HCT116 (cell line): Measurements from ENCODE around the gene PLA2G2F. TPM values are rescaled to one million over a fixed set of nuclear protein-coding genes. Genes with fewer than 3 reads are reported as not detected.

ENCODE experiments used
- ATAC-seq: fragments of 200-7000 bp; cut with Tn5 transposase; 2 replicates; pipeline ENCODE4 v1.9.1; 2020; ENCODE audit warnings: mild to moderate bottlenecking, moderate library complexity
- BruUV-seq: library from RNA; stranded (reverse); fragments of 400-500 nt; replicated peaks from 2 replicates; lab custom pipeline; 2021; lab: Mats Ljungman, UMichigan
- CTCF ChIA-PET: fragments of 300-600 bp; sonication (Branson Sonifier 250); formaldehyde crosslinking; loops from one replicate; lab custom pipeline; 2021; ENCODE audit warnings: antibody characterized with exemption; lab: Charles Lee
- POLR2A ChIA-PET: fragments of 300-600, 350-600 bp; sonication (Branson Sonifier 250); formaldehyde crosslinking; loops from one replicate; lab custom pipeline; 2021; ENCODE audit warnings: antibody characterized with exemption; lab: Charles Lee
- RAD21 ChIA-PET, 2 experiments: fragments of 300-600 bp; sonication (Branson Sonifier 250); formaldehyde crosslinking; loops; one replicate each; lab custom pipeline; 2023; ENCODE audit warnings: low total read pairs in 2 of 2; ENCODE audit not compliant: uncharacterized antibody in 2 of 2, unreplicated experiment in 2 of 2, low non-redundant PET in 1 of 2; lab: Charles Lee
- DNase-seq: peaks from one replicate; pipeline ENCODE4 v3.0.0-alpha.2; 2010; ENCODE audit warnings: low read depth, low spot score
- H2AFZ ChIP-seq: fragments of 200-600 bp; shearing (Covaris generic), sonication (generic); 2 replicates; pipeline ENCODE4 v1.6.1; 2017; ENCODE audit warnings: low read depth, mixed run types, mixed read lengths, antibody characterized with exemption, low read length; ENCODE audit not compliant: poor library complexity, severe bottlenecking
- H3K27ac ChIP-seq: 2 replicates; pipeline ENCODE4 v1.5.1; 2012; ENCODE audit warnings: low read depth, low read length
- H3K27me3 ChIP-seq: fragments of 200-600 bp; sonication (generic); 2 replicates; pipeline ENCODE4 v1.6.1; 2016; ENCODE audit warnings: mixed run types, low read length, mixed read lengths; ENCODE audit not compliant: insufficient read depth
- H3K36me3 ChIP-seq, 2 experiments: fragments of 200-500 bp in 1 of 2; fragments of 200-600 bp in 1 of 2; sonication (Bioruptor generic) in 1 of 2; sonication (generic) in 1 of 2; 2 replicates each; pipeline versions ENCODE4 v1.5.1 to v1.6.1; 2014 to 2016; ENCODE audit warnings: low read length in 2 of 2, inconsistent platforms in 1 of 2, mixed read lengths in 1 of 2, mixed run types in 1 of 2; ENCODE audit not compliant: insufficient read depth in 2 of 2, control insufficient read depth in 1 of 2
- H3K4me1 ChIP-seq, 2 experiments: fragments of 200-600 bp in 1 of 2; sonication (generic) in 1 of 2; 2 replicates each; pipeline versions ENCODE4 v1.5.1 to v1.6.1; 2012 to 2017; ENCODE audit warnings: low read length in 2 of 2, inconsistent platforms in 1 of 2, mild to moderate bottlenecking in 1 of 2, mixed read lengths in 1 of 2, mixed run types in 1 of 2, moderate library complexity in 1 of 2; ENCODE audit not compliant: insufficient read depth in 2 of 2, control insufficient read depth in 1 of 2
- H3K4me2 ChIP-seq: fragments of 200-600 bp; sonication (generic); 2 replicates; pipeline ENCODE4 v1.6.1; 2017; ENCODE audit warnings: mixed run types, low read length, mixed read lengths
- H3K4me3 ChIP-seq, 2 experiments: fragments of 200-600 bp in 1 of 2; sonication (generic) in 1 of 2; replicated peaks in 1 of 2; 2 replicates each; pipeline ENCODE4 v1.5.1; 2011 to 2016; ENCODE audit warnings: low read length in 2 of 2, control low read depth in 1 of 2, low read depth in 1 of 2, mild to moderate bottlenecking in 1 of 2, mixed read lengths in 1 of 2, mixed run types in 1 of 2
- H3K79me2 ChIP-seq: fragments of 200-600 bp; sonication (generic); 2 replicates; pipeline ENCODE4 v1.6.1; 2017; ENCODE audit warnings: mild to moderate bottlenecking, mixed run types, low read length, moderate library complexity, mixed read lengths; ENCODE audit not compliant: insufficient read depth
- H3K9ac ChIP-seq: fragments of 200-600 bp; sonication (generic); 2 replicates; pipeline ENCODE4 v1.6.1; 2016; ENCODE audit warnings: low read length, mixed read lengths
- H3K9me2 ChIP-seq: fragments of 200-600 bp; sonication (generic), shearing (Covaris generic); 2 replicates; pipeline ENCODE4 v1.6.1; 2017; ENCODE audit warnings: mixed run types, mild to moderate bottlenecking, moderate library complexity; ENCODE audit not compliant: insufficient read depth
- H3K9me3 ChIP-seq, 2 experiments: fragments of 200-500 bp in 1 of 2; fragments of 200-600 bp in 1 of 2; sonication (Bioruptor generic) in 1 of 2; sonication (generic) in 1 of 2; 2 replicates each; pipeline ENCODE4 v1.6.1; 2014 to 2017; ENCODE audit warnings: low read length in 2 of 2, mixed read lengths in 2 of 2, inconsistent platforms in 1 of 2, low read depth in 1 of 2, mild to moderate bottlenecking in 1 of 2, mixed run types in 1 of 2, moderate library complexity in 1 of 2; ENCODE audit not compliant: control insufficient read depth in 1 of 2, insufficient read depth in 1 of 2
- H4K20me1 ChIP-seq: fragments of 200-600 bp; sonication (generic), shearing (Covaris generic); 2 replicates; pipeline ENCODE4 v1.6.1; 2017; ENCODE audit warnings: mixed run types, mild to moderate bottlenecking, moderate library complexity; ENCODE audit not compliant: insufficient read depth
- EGR1 ChIP-seq: IDR thresholded peaks from 2 replicates; pipeline ENCODE4 v1.6.1; 2012; ENCODE audit warnings: low read depth
- EZH2 ChIP-seq: fragments of 200-600 bp; sonication (generic); IDR thresholded peaks from 2 replicates; pipeline ENCODE4 v1.6.1; 2017; ENCODE audit warnings: antibody characterized with exemption, mixed run types
- JUND ChIP-seq: IDR thresholded peaks from 2 replicates; pipeline ENCODE4 v1.6.1; 2012
- POLR2AphosphoS5 ChIP-seq: IDR thresholded peaks from 2 replicates; pipeline ENCODE4 v1.6.1; 2011; ENCODE audit warnings: mild to moderate bottlenecking, low read depth, low read length, moderate library complexity
- ZFX ChIP-seq: fragments of 450-650 bp; IDR thresholded peaks from 2 replicates; pipeline ENCODE4 v1.6.1; 2017
- ZNF274 ChIP-seq: fragments of 200-500 bp; sonication (Bioruptor generic); IDR thresholded peaks from 2 replicates; pipeline ENCODE4 v1.6.1; 2014; ENCODE audit warnings: mild to moderate bottlenecking, low read depth, low read length, inconsistent platforms
- intact Hi-C: fragments of 100-400 bp; cut with micrococcal nuclease; formaldehyde crosslinking; loops from 2 replicates; pipeline ENCODE4 v1.10.0; 2022
- total RNA-seq: library from RNA; stranded (reverse); gene quantifications from one replicate; pipeline ENCODE4 v1.2.1, GENCODE V29; 2021; ENCODE audit not compliant: unreplicated experiment

PLA2G2F gene
- total RNA-seq, 1 experiment from 2014 or later: 0.12 TPM

DNA sequence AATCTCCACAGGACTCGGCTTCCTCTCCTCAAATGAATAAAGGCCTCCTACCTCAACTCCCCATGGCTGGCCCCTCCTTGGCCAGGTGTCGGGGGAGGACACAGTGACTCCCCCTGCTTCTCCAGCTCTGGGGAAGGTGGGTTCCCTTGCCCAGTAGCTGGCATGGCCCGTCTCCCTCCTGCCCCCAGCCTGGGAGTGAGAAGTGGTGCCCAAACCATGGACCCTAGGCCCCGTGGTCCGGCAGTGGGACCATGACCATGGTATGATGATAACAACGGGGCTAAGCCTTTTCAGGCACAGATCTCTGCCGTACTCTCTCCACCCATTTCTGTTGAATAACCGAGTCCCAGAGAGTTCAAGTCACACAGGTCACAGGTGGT, 11.2 kb downstream of the PLA2G2F start:
- no TSS peak for BruUV-seq
- DNase-seq (no peak), ATAC-seq (no peak)
- Histone ChIP-seq H3K9me2 (no peaks in the 10 kb centered on the region), H3K27ac (no peak overlapping the region), H3K9me3 (no peaks in the 10 kb centered on the region), H3K79me2 (no peaks in the 10 kb centered on the region), H3K4me3 (no peak overlapping the region), H3K36me3 (no peaks in the 10 kb centered on the region), H2AFZ (no peak overlapping the region), H3K4me1 (peaks cover 0 to 5% of the 10 kb centered on the region in 2 experiments; a peak in 2 of 4 replicates), H3K9ac (no peak overlapping the region), H4K20me1 (no peaks in the 10 kb centered on the region), H3K4me2 (no peak overlapping the region), H3K27me3 (no peaks in the 10 kb centered on the region)
- TF ChIP-seq EGR1: no peak
- no peak for TF ChIP-seq ZFX
- TF ChIP-seq JUND: no peak
- ChIA-PET RAD21 (interaction anchor here in 1 of 2 experiments (1.5 kb wide), 1 partner anchor 49 kb away, joined by 5 read pairs; no protein-coding TSS in a partner anchor), POLR2A (interaction anchor here (0.7 kb wide), 1 partner anchor 230 kb away, joined by 3 read pairs; no protein-coding TSS in a partner anchor), CTCF (interaction anchor here (0.7 to 2.2 kb wide), 2 partner anchors 49 to 228 kb away, joined by 3 to 18 read pairs; no protein-coding TSS in a partner anchor)
- intact Hi-C loops: loop anchor here (5.0 kb wide), 1 partner anchor 488 kb away; the partner anchor contains the start of gene HTR6

DNA sequence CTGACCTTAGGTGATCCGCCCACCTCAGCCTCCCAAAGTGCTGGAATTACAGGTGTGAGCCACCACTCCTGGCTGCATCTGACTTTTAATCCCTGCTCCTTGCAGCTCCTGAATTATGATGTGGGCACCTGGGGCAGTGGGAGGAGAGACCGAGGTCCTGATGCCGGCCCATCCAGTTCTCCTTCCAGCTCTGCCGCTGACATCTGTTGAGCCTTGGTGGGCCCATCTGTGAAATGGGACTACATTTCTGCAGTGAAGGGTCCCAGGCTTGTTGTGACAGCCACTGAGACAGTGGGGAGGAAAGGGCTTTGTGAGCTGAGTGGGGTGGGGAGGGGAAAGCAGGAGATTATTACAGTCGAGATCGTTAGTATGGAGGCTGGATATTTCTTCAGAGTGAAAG, 11.8 kb downstream of the PLA2G2F start:
- Histone ChIP-seq H3K9ac (no peak overlapping the region), H3K27me3 (no peaks in the 10 kb centered on the region), H3K27ac (no peak overlapping the region), H3K4me2 (no peak overlapping the region), H3K36me3 (no peaks in the 10 kb centered on the region), H3K9me2 (no peaks in the 10 kb centered on the region), H2AFZ (no peak overlapping the region), H3K79me2 (no peaks in the 10 kb centered on the region), H3K9me3 (no peaks in the 10 kb centered on the region), H3K4me3 (no peak overlapping the region), H4K20me1 (no peaks in the 10 kb centered on the region), H3K4me1 (peaks cover 0 to 5% of the 10 kb centered on the region in 2 experiments; a peak in 2 of 4 replicates)
- ChIA-PET POLR2A (interaction anchor here (0.7 kb wide), 1 partner anchor 230 kb away, joined by 3 read pairs; no protein-coding TSS in a partner anchor), RAD21 (interaction anchor here (0.7 to 1.5 kb wide), 4 partner anchors 49 to 176 kb away, joined by 3 to 6 read pairs (median 5); no protein-coding TSS in a partner anchor), CTCF (interaction anchor here (0.7 to 2.2 kb wide), 2 partner anchors 50 to 229 kb away, joined by 3 to 18 read pairs; no protein-coding TSS in a partner anchor)
- DNase-seq: no peak
- intact Hi-C loops: loop anchor here (5.0 kb wide), 1 partner anchor 489 kb away; the partner anchor contains the start of gene HTR6
- TF ChIP-seq JUND: no peak
- TF ChIP-seq EGR1: no peak
- no peak for TF ChIP-seq EZH2
- no peak for TF ChIP-seq ZFX
- TF ChIP-seq ZNF274: no peak
- no peak for TF ChIP-seq POLR2AphosphoS5
- BruUV-seq: no TSS peak
- ATAC-seq: no peak
